K562 (cell line): ENCODE data around the gene PCSK6. TPM values are rescaled to one million over a fixed set of nuclear protein-coding genes. Genes with fewer than 3 reads are reported as not detected.

Experiments used
- BCOR ChIP-seq: fragments of 450-650 bp; IDR thresholded peaks from 2 replicates; pipeline ENCODE4 v1.6.1; 2016
- DNMT1 ChIP-seq: fragments of 450-650 bp; IDR thresholded peaks from 2 replicates; pipeline ENCODE4 v1.6.1; 2016; ENCODE audit warnings: antibody characterized with exemption, mild to moderate bottlenecking
- ETV5 ChIP-seq: sonication (generic); formaldehyde crosslinking; IDR thresholded peaks from 2 replicates; pipeline ENCODE4 v1.4.0; 2020; ENCODE audit warnings: low read depth, mild to moderate bottlenecking, missing genetic modification reagents
- HDAC6 ChIP-seq: IDR thresholded peaks from 2 replicates; pipeline ENCODE4 v1.6.1; 2012; ENCODE audit warnings: low read depth, mild to moderate bottlenecking, control low read depth, inconsistent platforms, low read length, moderate library complexity
- JUN ChIP-seq, 2 experiments: sonication (generic) in 1 of 2; formaldehyde crosslinking in 1 of 2; IDR thresholded peaks; 2 replicates each; pipeline versions ENCODE4 v1.6.1 to v1.8.0; 2012 to 2022; ENCODE audit warnings: borderline replicate concordance in 2 of 2, mild to moderate bottlenecking in 2 of 2, improper control_type of control experiment in 1 of 2, low read depth in 1 of 2, low read length in 1 of 2, missing genetic modification reagents in 1 of 2
- JUND ChIP-seq, 2 experiments: IDR thresholded peaks; 2 replicates in 1 of 2; 3 replicates in 1 of 2; pipeline ENCODE4 v1.6.1; 2011; ENCODE audit warnings: borderline replicate concordance in 2 of 2, low read depth in 2 of 2, low read length in 2 of 2, improper control_type of control experiment in 1 of 2, missing biosample characterization in 1 of 2, missing genetic modification characterization in 1 of 2, missing genetic modification reagents in 1 of 2
- NCOA4 ChIP-seq: fragments of 450-650 bp; IDR thresholded peaks from 2 replicates; pipeline ENCODE4 v1.6.1; 2018; ENCODE audit warnings: mild to moderate bottlenecking; ENCODE audit not compliant: partially characterized antibody
- SFPQ ChIP-seq: fragments of 200-400 bp; formaldehyde crosslinking; IDR thresholded peaks from 2 replicates; pipeline ENCODE4 v1.6.1; 2017; ENCODE audit warnings: mild to moderate bottlenecking, low read depth, low read length, moderate library complexity
- SLC30A9 ChIP-seq: fragments of 250-450 bp; sonication (Bioruptor Pico); IDR thresholded peaks from 2 replicates; pipeline ENCODE4 v1.8.0; 2022; ENCODE audit warnings: mild to moderate bottlenecking, moderate library complexity
- SMARCC2 ChIP-seq: fragments of 450-650 bp; IDR thresholded peaks from 2 replicates; pipeline ENCODE4 v1.6.1; 2017; ENCODE audit warnings: antibody characterized with exemption, moderate library complexity, mild to moderate bottlenecking, low read depth
- SNRNP70 ChIP-seq: fragments of 200-400 bp; formaldehyde crosslinking; optimal IDR thresholded peaks from 2 replicates; pipeline ENCODE3; 2017; ENCODE audit warnings: low read depth, low read length
- ZBTB40 ChIP-seq, 2 experiments: fragments of 450-650 bp in 1 of 2; sonication (generic) in 1 of 2; formaldehyde crosslinking in 1 of 2; IDR thresholded peaks; 2 replicates each; pipeline versions ENCODE4 v1.7.1 to v1.9.0; 2016 to 2022; ENCODE audit warnings: inconsistent platforms in 1 of 2, mild to moderate bottlenecking in 1 of 2, missing genetic modification reagents in 1 of 2
- ZNF561 ChIP-seq: fragments of 450-650 bp; formaldehyde crosslinking; conservative IDR thresholded peaks from 2 replicates; pipeline ENCODE4 v1.4.0; 2020; ENCODE audit warnings: mild to moderate bottlenecking, moderate library complexity
- ZNF830 ChIP-seq: fragments of 250-450 bp; sonication (Bioruptor Pico); IDR thresholded peaks from 2 replicates; pipeline ENCODE4 v1.5.0; 2021; ENCODE audit warnings: mild to moderate bottlenecking
- polyA plus RNA-seq, 8 experiments: library from polyadenylated mRNA; depleted of rRNA in 4 of 8; stranded (reverse) in 5 of 8; unstranded in 3 of 8; fragments of >200 nt; fragmentation: Nextera tagmentation in 2 of 8; fragmentation: Illumina TruSeq in 1 of 8; extraction: Ambion mirVana in 2 of 8; extraction: Trizol in 1 of 8; gene quantifications; 2 replicates each; pipeline versions ENCODE4 v1.2.1 to v1.2.3, GENCODE V29; 2011 to 2014; ENCODE audit warnings: inconsistent platforms in 1 of 8, missing spikeins in 1 of 8
- total RNA-seq, 7 experiments: library from RNA; depleted of rRNA in 6 of 7; stranded (reverse); fragments of >200 nt in 6 of 7; fragmentation: Illumina TruSeq in 2 of 7; extraction: Trizol in 2 of 7; gene quantifications; 2 replicates each; pipeline versions ENCODE4 v1.2.1 to v1.2.3, GENCODE V29; 2011 to 2021; ENCODE audit warnings: low replicate concordance in 1 of 7

The PCSK6 gene
- total and polyA plus RNA-seq, 9 of the 15 experiments (the other 6 are each of a cell fraction or from before 2014, with no cell fraction given), result 2.2 to 32.6 (median 14.5) TPM

- TF ChIP-seq ZBTB40 (IDR thresholded peaks at IDR 0.05) (peak; percentile 28; the same call in 1 of the 2 replicates), ZBTB40 (CRISPR knock-in tag; IDR thresholded peaks at IDR 0.05) (no peak), SNRNP70 (no peak), ZNF561 (CRISPR knock-in tag) (no peak), JUN (IDR thresholded peaks at IDR 0.05; ENCODE audit: borderline replicate concordance, low read depth, low read length) (peak; percentile 82), JUN (CRISPR knock-in tag; IDR thresholded peaks at IDR 0.05; ENCODE audit: borderline replicate concordance) (no peak), DNMT1 (no peak), HDAC6 (no peak), SLC30A9 (CRISPR knock-in tag) (no peak), SFPQ (no peak), ETV5 (CRISPR knock-in tag) (peak; percentile 99), BCOR (peak; percentile 96), SMARCC2 (peak; percentile 80; the same call in 1 of the 2 replicates), JUND (IDR thresholded peaks at IDR 0.05; ENCODE audit: borderline replicate concordance, low read depth, low read length) (peak; percentile 81), JUND (tag; IDR thresholded peaks at IDR 0.05; ENCODE audit: borderline replicate concordance, low read depth, low read length) (no peak; the same call in 1 of the 3 replicates), ZNF830 (CRISPR knock-in tag) (no peak), NCOA4 (no peak)
Measured at GRCh38 chr15:101451266-101451799, 38.2 kb downstream of the PCSK6 start (continued).
